Measurements from ENCODE around the gene VAC14. TPM values are rescaled to one million over a fixed set of nuclear protein-coding genes. Genes with fewer than 3 reads are reported as not detected.
A peak's percentile ranks its signal among the peaks of the same experiment; 100 is the strongest.

Gene VAC14
- total RNA-seq, 1 donor from 2014 or later = 16.1 TPM

DNA sequence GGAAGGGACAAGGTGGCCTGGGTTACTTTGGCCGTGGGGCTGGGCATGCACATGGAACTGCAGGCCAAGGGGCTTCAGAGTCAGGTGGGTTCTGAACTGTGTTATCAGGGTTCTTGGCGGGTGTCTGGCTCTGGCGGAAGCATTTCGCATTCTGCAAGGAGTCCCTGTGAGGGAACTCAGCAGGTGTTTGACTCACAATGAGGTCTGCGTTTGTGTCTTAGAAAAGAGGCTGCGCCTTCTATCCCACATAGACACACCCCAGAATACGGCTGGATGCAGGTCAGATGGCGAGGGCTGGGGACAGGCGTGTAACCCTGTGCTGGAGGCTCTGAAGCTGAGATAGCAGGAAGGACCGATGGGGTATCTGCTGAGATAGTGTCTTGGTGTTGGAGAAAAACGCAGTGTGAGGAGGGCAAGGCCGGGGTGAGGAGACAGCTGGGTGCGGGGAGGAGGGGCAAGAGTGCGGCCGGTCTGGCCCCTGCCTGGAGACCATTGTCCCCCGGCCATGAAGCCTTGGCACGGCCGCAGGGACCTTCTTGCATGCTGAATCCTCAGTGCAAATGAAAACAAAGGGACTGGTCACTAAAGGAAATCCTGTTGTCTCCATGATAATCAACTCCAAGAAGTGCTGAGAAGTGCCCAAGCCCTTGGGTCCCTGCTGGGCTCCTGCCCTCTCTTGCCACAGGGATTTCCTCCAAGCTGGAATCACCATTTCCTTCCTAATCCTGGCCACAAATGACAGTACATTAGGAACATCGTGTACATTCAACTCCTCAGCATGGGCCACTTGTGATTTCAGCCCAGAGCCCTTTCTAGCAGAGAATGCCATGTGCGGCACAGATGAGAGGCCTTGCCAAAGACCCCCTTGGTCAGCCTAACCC is 92.4 kb downstream of the VAC14 start:
- TF ChIP-seq, protein P1, sequence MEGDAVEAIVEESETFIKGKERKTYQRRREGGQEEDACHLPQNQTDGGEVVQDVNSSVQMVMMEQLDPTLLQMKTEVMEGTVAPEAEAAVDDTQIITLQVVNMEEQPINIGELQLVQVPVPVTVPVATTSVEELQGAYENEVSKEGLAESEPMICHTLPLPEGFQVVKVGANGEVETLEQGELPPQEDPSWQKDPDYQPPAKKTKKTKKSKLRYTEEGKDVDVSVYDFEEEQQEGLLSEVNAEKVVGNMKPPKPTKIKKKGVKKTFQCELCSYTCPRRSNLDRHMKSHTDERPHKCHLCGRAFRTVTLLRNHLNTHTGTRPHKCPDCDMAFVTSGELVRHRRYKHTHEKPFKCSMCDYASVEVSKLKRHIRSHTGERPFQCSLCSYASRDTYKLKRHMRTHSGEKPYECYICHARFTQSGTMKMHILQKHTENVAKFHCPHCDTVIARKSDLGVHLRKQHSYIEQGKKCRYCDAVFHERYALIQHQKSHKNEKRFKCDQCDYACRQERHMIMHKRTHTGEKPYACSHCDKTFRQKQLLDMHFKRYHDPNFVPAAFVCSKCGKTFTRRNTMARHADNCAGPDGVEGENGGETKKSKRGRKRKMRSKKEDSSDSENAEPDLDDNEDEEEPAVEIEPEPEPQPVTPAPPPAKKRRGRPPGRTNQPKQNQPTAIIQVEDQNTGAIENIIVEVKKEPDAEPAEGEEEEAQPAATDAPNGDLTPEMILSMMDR (IDR thresholded peaks at IDR 0.05) = no peak
- TF ChIP-seq EZH2 (IDR thresholded peaks at IDR 0.05) (no peak), EZH2phosphoT487 (IDR thresholded peaks at IDR 0.05) (no peak)
- Histone ChIP-seq H3K36me3 (no peaks in the 10 kb centered on the region), H3K4me1 (peaks cover 23% of the 10 kb centered on the region), H4K20me1 (ENCODE audit: low read depth) (peaks cover 11% of the 10 kb centered on the region), H3K79me2 (ENCODE audit: low read depth) (no peaks in the 10 kb centered on the region), H2AFZ (replicated peaks) (no peak overlapping the region), H3K4me3 (no peak overlapping the region), H3K9me3 (ENCODE audit: low read depth) (no peaks in the 10 kb centered on the region), H3K27me3 (no peaks in the 10 kb centered on the region), H3K27ac (no peak overlapping the region), H3F3A (ENCODE audit: low read depth) (no peaks in the 10 kb centered on the region), H3K4me2 (no peak overlapping the region), H3K9ac (no peak overlapping the region)
- H3K27me3 Mint-ChIP-seq (ENCODE audit: insufficient read depth, low read depth) = peaks cover 2% of the 10 kb centered on the region
- no peak overlapping the region for H3K4me3 Mint-ChIP-seq
- peaks cover 46% of the 10 kb centered on the region for H3K4me1 Mint-ChIP-seq
- H3K9me3 Mint-ChIP-seq = no peaks in the 10 kb centered on the region
- DNase-seq (ENCODE audit: low spot score) = peak; percentile 45
- H3K36me3 Mint-ChIP-seq = peaks cover 4% of the 10 kb centered on the region
- peak overlapping the region; percentile 60 for H3K27ac Mint-ChIP-seq

DNA sequence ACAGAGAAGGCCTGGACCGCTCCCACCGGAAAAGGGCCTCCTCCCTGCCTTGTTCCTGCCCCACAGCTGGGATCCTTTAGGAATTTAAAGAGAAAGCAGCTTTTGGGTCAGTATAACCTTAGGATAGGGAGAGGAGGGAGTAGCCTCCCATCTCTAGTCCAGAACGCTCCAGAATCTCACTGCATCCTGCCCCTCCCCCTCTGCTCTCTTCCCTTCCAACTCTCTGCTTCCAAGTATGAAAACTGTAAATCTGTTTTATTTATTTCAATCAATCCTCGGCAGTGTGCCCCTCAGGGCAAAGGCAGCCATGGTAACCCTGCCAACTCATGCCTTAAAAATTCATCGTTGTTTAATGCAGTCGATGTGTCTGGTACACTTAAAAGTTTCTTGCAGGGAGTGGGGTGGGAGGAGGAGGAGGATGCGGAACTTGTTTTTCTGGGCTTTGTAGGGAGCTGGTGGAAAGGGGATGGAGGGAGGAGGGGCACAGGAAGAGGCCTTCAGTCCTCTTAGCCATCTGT is 94.0 kb downstream of the VAC14 start:
- no peak overlapping the region for H3K9ac ChIP-seq
- peaks cover 13% of the 10 kb centered on the region for H3K4me1 ChIP-seq
- no peak overlapping the region for H3K4me3 ChIP-seq
- Mint-ChIP-seq H3K9me3 (no peaks in the 10 kb centered on the region), H3K27me3 (ENCODE audit: insufficient read depth, low read depth) (peaks cover 2% of the 10 kb centered on the region), H3K4me1 (peaks cover 46% of the 10 kb centered on the region), H3K36me3 (peaks cover 4% of the 10 kb centered on the region), H3K4me3 (no peak overlapping the region), H3K27ac (no peak overlapping the region)
- H3K79me2 ChIP-seq (ENCODE audit: low read depth) = no peaks in the 10 kb centered on the region
- no peak overlapping the region for H2AFZ ChIP-seq (replicated peaks)
- no peak overlapping the region for H3K27ac ChIP-seq
- no peak overlapping the region for H3K4me2 ChIP-seq
- H3K36me3 ChIP-seq = no peaks in the 10 kb centered on the region
- DNase-seq (ENCODE audit: low spot score) = no peak
- H3F3A ChIP-seq (ENCODE audit: low read depth) = no peaks in the 10 kb centered on the region
- no peaks in the 10 kb centered on the region for H3K9me3 ChIP-seq (ENCODE audit: low read depth)
- H4K20me1 ChIP-seq (ENCODE audit: low read depth) = peaks cover 23% of the 10 kb centered on the region
- H3K27me3 ChIP-seq = no peaks in the 10 kb centered on the region
- no peak for TF ChIP-seq EZH2 (IDR thresholded peaks at IDR 0.05)
- TF ChIP-seq EZH2phosphoT487 (IDR thresholded peaks at IDR 0.05) = no peak
- TF ChIP-seq, protein P1 (IDR thresholded peaks at IDR 0.05) = no peak

DNA sequence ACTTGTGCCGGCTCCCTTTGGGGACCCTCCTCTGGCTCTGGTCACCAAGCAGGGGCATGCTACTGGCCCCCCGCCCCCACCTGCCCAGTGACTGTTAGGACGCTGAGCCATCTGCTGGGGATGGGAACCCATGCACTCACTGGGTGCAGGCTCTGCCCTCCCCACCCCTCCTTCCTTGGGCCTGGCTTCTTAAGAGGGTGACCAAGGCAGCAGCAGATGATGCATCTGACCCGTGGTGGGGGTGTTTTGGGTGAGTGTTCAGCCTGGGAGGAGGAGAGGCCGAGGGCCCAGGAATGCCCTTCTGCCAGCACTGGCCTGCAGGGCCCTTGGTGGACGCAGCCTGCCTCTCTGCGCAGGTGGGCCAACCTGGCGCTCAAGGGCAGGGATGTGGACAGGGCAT is 95.9 kb downstream of the VAC14 start:
- Mint-ChIP-seq H3K9me3 (no peaks in the 10 kb centered on the region), H3K27me3 (ENCODE audit: insufficient read depth, low read depth) (peaks cover 4% of the 10 kb centered on the region), H3K36me3 (peaks cover 4% of the 10 kb centered on the region), H3K4me3 (no peak overlapping the region), H3K27ac (no peak overlapping the region), H3K4me1 (peaks cover 41% of the 10 kb centered on the region)
- Histone ChIP-seq H3K36me3 (no peaks in the 10 kb centered on the region), H3K4me2 (no peak overlapping the region), H3K27ac (no peak overlapping the region), H3K9ac (no peak overlapping the region), H3K9me3 (ENCODE audit: low read depth) (no peaks in the 10 kb centered on the region), H2AFZ (replicated peaks) (no peak overlapping the region), H3K4me1 (peaks cover 13% of the 10 kb centered on the region), H3K27me3 (no peaks in the 10 kb centered on the region), H3K4me3 (no peak overlapping the region), H3F3A (ENCODE audit: low read depth) (no peaks in the 10 kb centered on the region), H4K20me1 (ENCODE audit: low read depth) (peaks cover 23% of the 10 kb centered on the region), H3K79me2 (ENCODE audit: low read depth) (no peaks in the 10 kb centered on the region)
- TF ChIP-seq, protein P1 (IDR thresholded peaks at IDR 0.05) = no peak
- no peak for TF ChIP-seq EZH2 (IDR thresholded peaks at IDR 0.05)
- TF ChIP-seq EZH2phosphoT487 (IDR thresholded peaks at IDR 0.05) = no peak
- no peak for DNase-seq (ENCODE audit: low spot score)
